HepG2 (cell line): ENCODE data around the gene MRPL3. TPM values are rescaled to one million over a fixed set of nuclear protein-coding genes. Genes with fewer than 3 reads are reported as not detected.

Source experiments
- CEBPB ChIP-seq: IDR thresholded peaks from 2 replicates; pipeline ENCODE4 v1.6.1; 2011; ENCODE audit warnings: low read depth, low read length, improper control_type of control experiment, borderline replicate concordance
- CREBL2 ChIP-seq: sonication (generic); formaldehyde crosslinking; IDR thresholded peaks from 2 replicates; pipeline ENCODE4 v1.8.1; 2023; ENCODE audit warnings: missing genetic modification reagents, mild to moderate bottlenecking, borderline replicate concordance
- DDIT3 ChIP-seq: sonication (generic); formaldehyde crosslinking; IDR thresholded peaks from 2 replicates; pipeline ENCODE4 v1.4.0; 2020; ENCODE audit warnings: mild to moderate bottlenecking, missing genetic modification reagents
- FOXJ3 ChIP-seq: sonication (generic); formaldehyde crosslinking; IDR thresholded peaks from 2 replicates; pipeline ENCODE4 v1.4.0; 2020; ENCODE audit warnings: missing genetic modification reagents, mild to moderate bottlenecking, borderline replicate concordance
- GZF1 ChIP-seq: sonication (generic); formaldehyde crosslinking; IDR thresholded peaks from 2 replicates; pipeline ENCODE4 v1.5.1; 2020; ENCODE audit warnings: mild to moderate bottlenecking, missing genetic modification reagents
- MBD4 ChIP-seq: IDR thresholded peaks from 2 replicates; pipeline ENCODE4 v1.6.1; 2012; ENCODE audit warnings: low read length, inconsistent platforms, borderline replicate concordance
- MXD3 ChIP-seq: IDR thresholded peaks from 2 replicates; pipeline ENCODE4 v1.6.1; 2016; ENCODE audit warnings: mild to moderate bottlenecking, missing biosample characterization, missing genetic modification reagents
- PHF20 ChIP-seq: sonication (generic); formaldehyde crosslinking; IDR thresholded peaks from 2 replicates; pipeline ENCODE4 v1.5.0; 2020; ENCODE audit warnings: mild to moderate bottlenecking, missing genetic modification reagents
- PRDM4 ChIP-seq: sonication (generic); formaldehyde crosslinking; IDR thresholded peaks from 2 replicates; pipeline ENCODE4 v1.9.0; 2021; ENCODE audit warnings: missing genetic modification reagents, borderline replicate concordance
- ZBTB14 ChIP-seq: sonication (generic); formaldehyde crosslinking; IDR thresholded peaks from 2 replicates; pipeline ENCODE4 v1.4.0; 2020; ENCODE audit warnings: missing genetic modification reagents
- ZBTB7B ChIP-seq: sonication (generic); formaldehyde crosslinking; IDR thresholded peaks from 2 replicates; pipeline ENCODE4 v1.4.0; 2020; ENCODE audit warnings: missing genetic modification reagents
- ZC3H13 ChIP-seq: sonication (generic); formaldehyde crosslinking; IDR thresholded peaks from 2 replicates; pipeline ENCODE4 v1.8.1; 2023; ENCODE audit warnings: mild to moderate bottlenecking, missing genetic modification reagents, moderate library complexity
- ZMYM4 ChIP-seq: sonication (generic); formaldehyde crosslinking; IDR thresholded peaks from 2 replicates; pipeline ENCODE4 v1.8.1; 2023; ENCODE audit warnings: mild to moderate bottlenecking, missing genetic modification reagents
- ZNF512B ChIP-seq: sonication (generic); formaldehyde crosslinking; IDR thresholded peaks from 2 replicates; pipeline ENCODE4 v1.5.1; 2020; ENCODE audit warnings: missing genetic modification reagents, mild to moderate bottlenecking, borderline replicate concordance
- ZNF543 ChIP-seq: sonication (generic); formaldehyde crosslinking; IDR thresholded peaks from 2 replicates; pipeline ENCODE4 v1.4.0; 2020; ENCODE audit warnings: mild to moderate bottlenecking, missing genetic modification reagents
- ZNF570 ChIP-seq: sonication (generic); formaldehyde crosslinking; IDR thresholded peaks from 2 replicates; pipeline ENCODE4 v1.4.0; 2020; ENCODE audit warnings: mild to moderate bottlenecking, missing genetic modification reagents, borderline replicate concordance
- ZNF687 ChIP-seq: sonication (generic); formaldehyde crosslinking; IDR thresholded peaks from 2 replicates; pipeline ENCODE4 v1.5.1; 2020; ENCODE audit warnings: mild to moderate bottlenecking, missing genetic modification reagents, moderate library complexity
- ZNF841 ChIP-seq: sonication (generic); formaldehyde crosslinking; IDR thresholded peaks from 2 replicates; pipeline ENCODE4 v1.8.1; 2023; ENCODE audit warnings: missing genetic modification reagents, borderline replicate concordance
- polyA plus RNA-seq, 8 experiments: library from polyadenylated mRNA; depleted of rRNA in 3 of 8; stranded (reverse) in 7 of 8; unstranded in 1 of 8; fragments of >200 nt; fragmentation: Illumina TruSeq in 4 of 8; extraction: Trizol in 4 of 8; gene quantifications; 2 replicates each; pipeline versions ENCODE4 v1.2.1 to v1.2.3, GENCODE V29; 2011 to 2016; ENCODE audit warnings: low read depth in 4 of 8, missing spikeins in 1 of 8, mixed read lengths in 1 of 8; ENCODE audit not compliant: insufficient read depth in 1 of 8
- total RNA-seq, 5 experiments: library from RNA; depleted of rRNA; stranded (reverse); fragments of >200 nt; fragmentation: Illumina TruSeq; extraction: Trizol; gene quantifications; 2 replicates each; pipeline ENCODE4 v1.2.3, GENCODE V29; 2016; ENCODE audit warnings: low read depth in 1 of 5

Gene MRPL3
- total and polyA plus RNA-seq, 2 of the 13 experiments (the other 11 are each of a cell fraction or from before 2014, with no cell fraction given), result 114 to 172 TPM

GRCh38 chr3:131526801-131527347, 24.1 kb upstream of the MRPL3 start (continued):
- TF ChIP-seq PRDM4 (CRISPR knock-in tag) (no peak), FOXJ3 (CRISPR knock-in tag) (no peak), ZBTB14 (CRISPR knock-in tag) (peak; percentile 48; the same call in 1 of the 2 replicates), ZNF512B (CRISPR knock-in tag) (no peak), ZNF687 (CRISPR knock-in tag) (peak; percentile 84), DDIT3 (CRISPR knock-in tag) (no peak), ZBTB7B (CRISPR knock-in tag) (no peak), ZNF841 (CRISPR knock-in tag) (no peak), MBD4 (no peak), ZNF570 (CRISPR knock-in tag) (no peak), ZNF543 (CRISPR knock-in tag) (no peak), ZMYM4 (CRISPR knock-in tag) (0 out of 2 replicates have a peak, but pooled peaks have one; percentile 28), ZC3H13 (CRISPR knock-in tag) (no peak), CEBPB (no peak), GZF1 (CRISPR knock-in tag) (no peak), MXD3 (CRISPR knock-in tag) (no peak), PHF20 (CRISPR knock-in tag) (no peak), CREBL2 (no peak)
